ENCODE data around the gene TTC9C. TPM values are rescaled to one million over a fixed set of nuclear protein-coding genes. Genes with fewer than 3 reads are reported as not detected.
A peak's percentile ranks its signal among the peaks of the same experiment; 100 is the strongest.

The TTC9C gene
- total RNA-seq, 1 experiment from 2014 or later, result 33.3 TPM

- Histone ChIP-seq H3K4me2 (ENCODE audit: low read length) (peak overlapping the region; percentile 85), H3K9me3 (ENCODE audit: control insufficient read depth in 1 of 2, insufficient read depth in 1 of 2, low read depth in 1 of 2, low read length in 2 of 2) (no peaks in the 10 kb centered on the region), H3K4me3 (replicated peaks in 1 of 2; ENCODE audit: low read depth in 1 of 2, low read length in 2 of 2) (peak overlapping the region; percentile 50 to 75), H3K9ac (ENCODE audit: low read length) (peak overlapping the region; percentile 84), H4K20me1 (ENCODE audit: insufficient read depth) (no peaks in the 10 kb centered on the region), H3K36me3 (ENCODE audit: control insufficient read depth in 1 of 2, insufficient read depth in 2 of 2, low read length in 2 of 2) (peaks cover 10 to 32% of the 10 kb centered on the region in 2 experiments; a peak in 3 of 4 replicates), H2AFZ (ENCODE audit: low read depth, low read length, poor library complexity, severe bottlenecking) (no peak overlapping the region), H3K4me1 (ENCODE audit: control insufficient read depth in 1 of 2, insufficient read depth in 2 of 2, low read length in 2 of 2) (peaks cover 5 to 20% of the 10 kb centered on the region in 2 experiments), H3K79me2 (ENCODE audit: insufficient read depth, low read length) (peaks cover 12% of the 10 kb centered on the region), H3K27me3 (ENCODE audit: insufficient read depth, low read length) (no peaks in the 10 kb centered on the region), H3K27ac (ENCODE audit: low read depth, low read length) (peak overlapping the region; percentile 64), H3K9me2 (ENCODE audit: insufficient read depth) (no peaks in the 10 kb centered on the region)
- TF ChIP-seq ZNF274 (IDR thresholded peaks at IDR 0.05; ENCODE audit: low read depth, low read length) (no peak), ELF1 (IDR thresholded peaks at IDR 0.05; ENCODE audit: borderline replicate concordance, low read depth) (no peak), SRF (IDR thresholded peaks at IDR 0.05; ENCODE audit: low read depth) (no peak), SIN3A (IDR thresholded peaks at IDR 0.05; ENCODE audit: low read depth) (no peak), EZH2phosphoT487 (IDR thresholded peaks at IDR 0.05; ENCODE audit: borderline replicate concordance) (no peak), RAD21 (IDR thresholded peaks at IDR 0.05; ENCODE audit: low read depth) (no peak)
- CTCF ChIA-PET, result interaction anchor here (1.2 to 1.5 kb wide), 3 partner anchors 11 to 311 kb away, joined by 4 to 7 read pairs (median 4); no protein-coding TSS in a partner anchor
- ATAC-seq, result peak; percentile 6; the same call in 1 of the 2 replicates
- intact Hi-C loops (cut with micrococcal nuclease), result no loop called here
- BruUV-seq (replicated peaks), result no TSS peak
- RAD21 ChIA-PET (ENCODE audit: low non-redundant PET in 1 of 2, low total read pairs in 2 of 2, uncharacterized antibody in 2 of 2, unreplicated experiment in 2 of 2), result no interaction called here
- no peak for DNase-seq (ENCODE audit: low read depth, low spot score)
- POLR2A ChIA-PET, result interaction anchor here (0.9 to 2.3 kb wide), 4 partner anchors 16 to 132 kb away, joined by 3 to 6 read pairs (median 4); partner anchors contain the start of genes C11orf98, CSKMT, EEF1G and HNRNPUL2
These were observed 22.9 kb upstream of the TTC9C start for GRCh38 chr11:62705413-62705812.

GRCh38 chr11:62705880-62706849, 22.1 kb upstream of the TTC9C start:
- intact Hi-C loops (cut with micrococcal nuclease), result no loop called here
- POLR2A ChIA-PET, result interaction anchor here (0.9 to 2.3 kb wide), 5 partner anchors 17 to 132 kb away, joined by 3 to 6 read pairs (median 3); partner anchors contain the start of genes C11orf98, CSKMT, EEF1G and HNRNPUL2
- RAD21 ChIA-PET (ENCODE audit: low non-redundant PET in 1 of 2, low total read pairs in 2 of 2, uncharacterized antibody in 2 of 2, unreplicated experiment in 2 of 2), result no interaction called here
- TF ChIP-seq MAX (IDR thresholded peaks at IDR 0.05) (peak; percentile 48; the same call in 1 of the 2 replicates), SP1 (IDR thresholded peaks at IDR 0.05; ENCODE audit: low read depth) (0 out of 2 replicates have a peak, but pooled peaks have one; percentile 35), FOSL1 (IDR thresholded peaks at IDR 0.05; ENCODE audit: low read depth) (no peak), POLR2AphosphoS5 (IDR thresholded peaks at IDR 0.05; ENCODE audit: low read depth, low read length) (peak; percentile 92), ATF3 (IDR thresholded peaks at IDR 0.05) (no peak), SIN3A (IDR thresholded peaks at IDR 0.05; ENCODE audit: low read depth) (peak; percentile 50; the same call in 1 of the 2 replicates), ZNF274 (IDR thresholded peaks at IDR 0.05; ENCODE audit: low read depth, low read length) (no peak), SRF (IDR thresholded peaks at IDR 0.05; ENCODE audit: low read depth) (no peak), CBX3 (IDR thresholded peaks at IDR 0.05; ENCODE audit: low read depth) (no peak), ZBTB33 (IDR thresholded peaks at IDR 0.05; ENCODE audit: extremely low read depth, insufficient replicate concordance, low read length) (peak; percentile 40)

More at GRCh38 chr11:62705880-62706849, 22.1 kb upstream of the TTC9C start:
- ATAC-seq (peak; percentile 95), DNase-seq (ENCODE audit: low read depth, low spot score) (peak; percentile 63)
- Histone ChIP-seq H3K4me3 (replicated peaks in 1 of 2; ENCODE audit: low read depth in 1 of 2, low read length in 2 of 2) (peak overlapping the region; percentile 50 to 75), H3K9me2 (ENCODE audit: insufficient read depth) (no peaks in the 10 kb centered on the region), H3K4me1 (ENCODE audit: control insufficient read depth in 1 of 2, insufficient read depth in 2 of 2, low read length in 2 of 2) (peaks cover 5 to 20% of the 10 kb centered on the region in 2 experiments), H3K9ac (ENCODE audit: low read length) (peak overlapping the region; percentile 84), H2AFZ (ENCODE audit: low read depth, low read length, poor library complexity, severe bottlenecking) (no peak overlapping the region), H3K79me2 (ENCODE audit: insufficient read depth, low read length) (peaks cover 12% of the 10 kb centered on the region), H4K20me1 (ENCODE audit: insufficient read depth) (no peaks in the 10 kb centered on the region), H3K4me2 (ENCODE audit: low read length) (peak overlapping the region; percentile 85), H3K27me3 (ENCODE audit: insufficient read depth, low read length) (no peaks in the 10 kb centered on the region), H3K36me3 (ENCODE audit: control insufficient read depth in 1 of 2, insufficient read depth in 2 of 2, low read length in 2 of 2) (peaks cover 10 to 33% of the 10 kb centered on the region in 2 experiments; a peak in 3 of 4 replicates), H3K9me3 (ENCODE audit: control insufficient read depth in 1 of 2, insufficient read depth in 1 of 2, low read depth in 1 of 2, low read length in 2 of 2) (no peaks in the 10 kb centered on the region), H3K27ac (ENCODE audit: low read depth, low read length) (peak overlapping the region; percentile 80)
- BruUV-seq (replicated peaks), result TSS peak; percentile 20
- CTCF ChIA-PET, result interaction anchor here (0.9 to 1.5 kb wide), 5 partner anchors 12 to 311 kb away, joined by 3 to 7 read pairs (median 4); partner anchors contain the start of gene TTC9C

Data from HCT116 (cell line).